ENCODE measurements around the gene IFITM5.
A peak's percentile ranks its signal among the peaks of the same experiment; 100 is the strongest.
"Not testable (repeated sequence)": the region's sequence is repeated elsewhere in the genome, so short reads cannot be mapped to it uniquely, and the experiment has no call there.

Gene IFITM5

GRCh38 chr11:299081-299891, at the start of gene IFITM5:
Gene IFITM5 (minus strand): TSS chr11:299526. CDS start chr11:299490, 36 bp downstream.
- no peak for DNase-seq

- no peak for DNase-seq
Observed at GRCh38 chr11:346529-346928, 47.2 kb upstream of the IFITM5 start.

GRCh38 chr11:344836-345578, 45.7 kb upstream of the IFITM5 start:
- no peak for DNase-seq

- no peak for DNase-seq
Observed at GRCh38 chr11:342328-342727, 43.0 kb upstream of the IFITM5 start.

GRCh38 chr11:340539-341512, 41.5 kb upstream of the IFITM5 start:
- no peak for DNase-seq

- DNase-seq, result no peak
Observed at GRCh38 chr11:339963-340362, 40.6 kb upstream of the IFITM5 start.

- no peak for DNase-seq
Observed at GRCh38 chr11:337711-338110, 38.4 kb upstream of the IFITM5 start.

- DNase-seq, result no peak
Observed at GRCh38 chr11:336659-337198, 37.4 kb upstream of the IFITM5 start.

- peak in 7 of 56 donors; percentile 25 to 49 (median 34) for DNase-seq
Observed at GRCh38 chr11:335779-336658, 36.7 kb upstream of the IFITM5 start.

- DNase-seq, result no peak
Observed at GRCh38 chr11:334264-334994, 35.1 kb upstream of the IFITM5 start.

GRCh38 chr11:333616-334263, 34.4 kb upstream of the IFITM5 start:
- DNase-seq, result not testable (repeated sequence)

- DNase-seq, result no peak
Observed at GRCh38 chr11:332651-333480, 33.5 kb upstream of the IFITM5 start.

GRCh38 chr11:331358-332060, 32.2 kb upstream of the IFITM5 start:
- no peak for DNase-seq

- no peak for DNase-seq
Observed at GRCh38 chr11:330694-331357, 31.5 kb upstream of the IFITM5 start.

- no peak for DNase-seq
Observed at GRCh38 chr11:330307-330693, 31.0 kb upstream of the IFITM5 start.

GRCh38 chr11:329886-330253, 30.5 kb upstream of the IFITM5 start:
- DNase-seq, result no peak

Measured in amygdala (tissue), 56 donors.